ENCODE data around the gene FREY1. TPM values are rescaled to one million over a fixed set of nuclear protein-coding genes. Genes with fewer than 3 reads are reported as not detected.
A peak's percentile ranks its signal among the peaks of the same experiment; 100 is the strongest.

Gene FREY1
- total RNA-seq, 6 experiments from 2014 or later, result 0.38 to 0.74 (median 0.68) TPM

DNA sequence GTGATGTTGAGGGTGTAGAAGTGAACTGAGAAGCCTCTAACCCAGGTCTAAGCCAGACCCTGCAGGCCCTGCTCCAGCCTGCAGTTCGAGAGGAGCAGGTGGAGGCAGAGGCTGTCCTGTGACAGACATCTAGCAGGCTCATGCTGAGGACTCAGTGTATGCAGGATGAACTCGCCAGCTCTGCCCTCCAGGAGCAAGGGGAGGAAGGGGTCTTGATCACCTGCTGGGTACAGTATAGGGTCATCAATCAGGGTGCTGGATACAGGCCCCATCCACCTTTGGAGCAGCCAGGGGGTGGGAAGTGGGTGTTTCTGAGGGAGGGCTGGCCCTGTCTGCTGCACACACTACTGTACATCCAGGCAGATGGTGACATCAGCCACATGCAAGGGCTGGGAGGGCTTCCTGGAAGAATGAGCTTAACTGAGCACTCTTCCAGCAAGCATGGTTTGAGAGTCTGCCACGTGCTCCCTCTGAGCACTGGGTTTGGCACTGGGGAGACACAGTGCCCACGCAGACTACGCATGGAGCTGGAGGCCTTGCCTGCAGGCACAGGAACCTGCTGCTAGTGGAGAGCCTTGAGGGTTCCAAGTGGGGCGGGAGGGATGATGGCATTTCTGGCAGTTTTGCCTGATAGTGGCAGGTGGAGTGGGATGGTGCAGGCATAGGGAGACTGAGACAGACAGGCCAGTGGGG lies 12.4 kb downstream of the FREY1 start:
- peaks cover 36% of the 10 kb centered on the region for H3K27me3 Mint-ChIP-seq (ENCODE audit: insufficient read depth)
- no peaks in the 10 kb centered on the region for H3K36me3 Mint-ChIP-seq (ENCODE audit: low read depth)
- no peaks in the 10 kb centered on the region for H3K9me3 Mint-ChIP-seq
- no peaks in the 10 kb centered on the region for H3K4me1 Mint-ChIP-seq (ENCODE audit: low read depth)
- no peak overlapping the region for H3K27ac Mint-ChIP-seq
- H3K4me3 Mint-ChIP-seq, result no peak overlapping the region
- no peak for TF ChIP-seq CTCF (IDR thresholded peaks at IDR 0.05)
- DNase-seq, result no peak

DNA sequence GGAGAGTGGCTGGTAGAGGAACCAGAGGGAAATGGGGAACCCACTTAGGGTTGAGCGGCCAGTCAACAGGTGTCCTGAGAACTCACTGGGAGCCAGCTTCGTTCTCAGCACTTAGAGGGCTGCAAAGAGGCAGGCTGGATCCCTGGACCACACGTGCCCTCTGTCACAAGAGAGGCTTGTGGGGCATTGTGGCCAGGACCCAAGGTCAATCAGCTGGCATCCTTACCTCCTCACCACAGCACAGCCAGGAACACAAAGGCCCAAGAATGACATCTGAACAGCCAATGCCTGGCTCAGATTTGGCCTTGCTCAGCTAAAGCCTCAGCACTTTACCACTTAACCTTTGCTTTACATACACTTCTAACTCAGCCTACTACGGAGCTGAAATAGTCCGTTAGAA lies 14.2 kb downstream of the FREY1 start:
- H3K4me1 Mint-ChIP-seq (ENCODE audit: low read depth), result no peaks in the 10 kb centered on the region

GRCh38 chr11:45890886-45891550 lies 16.1 kb downstream of the FREY1 start:
- H3K4me3 Mint-ChIP-seq, result no peak overlapping the region
- H3K9me3 Mint-ChIP-seq, result no peaks in the 10 kb centered on the region
- peak; percentile 36; the same call in 1 of the 2 replicates for TF ChIP-seq CTCF (IDR thresholded peaks at IDR 0.05)
- H3K36me3 Mint-ChIP-seq (ENCODE audit: low read depth), result no peaks in the 10 kb centered on the region
- H3K27me3 Mint-ChIP-seq (ENCODE audit: insufficient read depth), result peaks cover 45% of the 10 kb centered on the region
- no peak for DNase-seq
- H3K27ac Mint-ChIP-seq, result no peak overlapping the region
- H3K4me1 Mint-ChIP-seq (ENCODE audit: low read depth), result no peaks in the 10 kb centered on the region

More for the DNA sequence above, 14.2 kb downstream of the FREY1 start:
- Mint-ChIP-seq H3K36me3 (ENCODE audit: low read depth) (no peaks in the 10 kb centered on the region), H3K4me3 (no peak overlapping the region), H3K27ac (no peak overlapping the region), H3K27me3 (ENCODE audit: insufficient read depth) (peaks cover 40% of the 10 kb centered on the region), H3K9me3 (no peaks in the 10 kb centered on the region)
- DNase-seq, result no peak
- no peak for TF ChIP-seq CTCF (IDR thresholded peaks at IDR 0.05)

DNA sequence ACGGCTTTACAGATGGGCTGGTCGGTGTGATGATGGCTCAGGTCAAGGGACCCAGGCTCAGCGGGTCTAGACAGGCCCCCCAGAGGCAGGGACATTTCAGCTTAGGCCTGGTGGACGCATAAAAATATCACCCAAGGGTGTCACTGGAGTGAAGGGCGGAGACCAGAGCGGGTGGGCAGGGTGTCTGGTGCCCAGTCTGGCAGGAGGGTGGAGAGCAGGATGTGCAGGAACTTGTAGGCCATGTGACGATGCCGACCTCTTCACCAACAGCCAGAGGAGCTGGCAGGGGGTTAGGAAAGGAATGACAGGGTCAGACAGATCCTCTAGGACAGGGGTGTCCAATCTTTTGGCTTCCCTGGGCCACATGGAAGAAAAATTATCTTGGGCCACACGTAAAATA lies 17.1 kb downstream of the FREY1 start:
- Mint-ChIP-seq H3K36me3 (ENCODE audit: low read depth) (no peaks in the 10 kb centered on the region), H3K9me3 (no peaks in the 10 kb centered on the region), H3K27ac (no peak overlapping the region), H3K4me1 (ENCODE audit: low read depth) (no peaks in the 10 kb centered on the region), H3K4me3 (no peak overlapping the region), H3K27me3 (ENCODE audit: insufficient read depth) (peaks cover 43% of the 10 kb centered on the region)
- DNase-seq, result no peak
- no peak for TF ChIP-seq CTCF (IDR thresholded peaks at IDR 0.05)

GRCh38 chr11:45889555-45889954 lies 17.5 kb downstream of the FREY1 start:
- H3K36me3 Mint-ChIP-seq (ENCODE audit: low read depth), result no peaks in the 10 kb centered on the region
- H3K4me3 Mint-ChIP-seq, result no peak overlapping the region
- H3K9me3 Mint-ChIP-seq, result no peaks in the 10 kb centered on the region
- TF ChIP-seq CTCF (IDR thresholded peaks at IDR 0.05), result no peak
- H3K4me1 Mint-ChIP-seq (ENCODE audit: low read depth), result no peaks in the 10 kb centered on the region
- H3K27me3 Mint-ChIP-seq (ENCODE audit: insufficient read depth), result peaks cover 39% of the 10 kb centered on the region
- H3K27ac Mint-ChIP-seq, result no peak overlapping the region
- no peak for DNase-seq

Measured in HFFc6 (cell line).